GM19351 (cell line): ENCODE data around the gene DAAM2.

Source experiments
- ATAC-seq: cut with Tn5 transposase; IDR thresholded peaks from one replicate; pipeline ENCODE4 v1.9.1; 2021; ENCODE audit warnings: mild to moderate bottlenecking, moderate library complexity; ENCODE audit not compliant: unreplicated experiment

DAAM2 gene

GRCh38 chr6:39925191-39925930 is 133.2 kb downstream of the DAAM2 start:
- no peak for ATAC-seq

GRCh38 chr6:39925931-39926290 is 133.7 kb downstream of the DAAM2 start:
- ATAC-seq = no peak

GRCh38 chr6:39926668-39927067 is 134.5 kb downstream of the DAAM2 start:
- ATAC-seq = no peak

DNA sequence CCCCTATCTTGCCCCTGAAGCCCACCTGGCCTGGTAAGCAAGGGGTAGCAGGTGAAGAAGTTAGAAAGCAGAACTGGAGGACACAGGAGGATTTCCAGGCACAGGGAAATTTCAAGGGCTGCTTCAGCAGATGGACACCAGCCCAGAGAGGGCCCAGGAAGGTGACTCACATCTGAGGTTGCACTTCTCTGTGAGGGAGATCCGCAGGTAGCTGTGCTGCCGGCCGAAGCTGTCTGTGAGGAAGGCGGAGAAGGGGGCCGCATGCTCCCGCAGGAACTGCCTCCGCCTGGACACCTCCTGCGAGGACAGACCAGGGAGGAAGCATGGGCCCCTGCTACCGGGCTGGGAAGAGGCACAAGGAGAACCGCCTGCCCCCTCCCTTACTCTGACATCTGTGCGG is 135.0 kb downstream of the DAAM2 start:
- ATAC-seq = no peak

DNA sequence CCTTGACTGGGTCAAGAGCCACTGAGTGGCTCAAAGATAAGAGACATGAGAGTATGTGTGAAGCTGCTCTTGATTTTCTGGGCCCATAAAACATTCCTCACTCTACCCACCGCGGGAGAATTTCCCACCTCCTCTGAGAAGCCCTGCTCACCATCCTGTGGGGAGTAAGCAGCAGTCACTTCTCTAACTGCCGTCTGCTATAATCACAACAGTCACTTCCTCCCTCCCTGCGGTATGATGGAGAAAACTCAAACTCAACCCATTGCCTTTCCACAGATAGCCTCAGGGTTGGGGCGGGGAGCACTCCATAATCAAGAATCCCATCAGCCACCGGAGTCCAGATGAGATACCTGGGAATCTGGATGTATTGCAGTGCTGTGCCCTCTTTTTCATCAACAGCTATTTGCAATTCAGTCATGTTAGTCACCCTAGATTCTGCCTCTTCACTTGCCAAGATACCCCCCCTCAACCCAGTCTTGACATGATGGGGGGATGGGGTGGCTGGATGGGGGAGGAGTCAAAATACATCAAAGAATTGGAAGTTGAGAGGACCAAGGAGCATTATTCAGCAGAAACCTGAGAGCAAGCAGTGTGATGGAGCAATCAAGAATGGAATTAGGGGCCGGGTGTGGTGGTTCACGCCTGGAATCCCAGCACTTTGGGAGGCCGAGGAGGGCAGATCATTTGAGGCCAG is 137.0 kb downstream of the DAAM2 start:
- no peak for ATAC-seq

- no peak for ATAC-seq
These were observed 137.7 kb downstream of the DAAM2 start for GRCh38 chr6:39929733-39930461.

DNA sequence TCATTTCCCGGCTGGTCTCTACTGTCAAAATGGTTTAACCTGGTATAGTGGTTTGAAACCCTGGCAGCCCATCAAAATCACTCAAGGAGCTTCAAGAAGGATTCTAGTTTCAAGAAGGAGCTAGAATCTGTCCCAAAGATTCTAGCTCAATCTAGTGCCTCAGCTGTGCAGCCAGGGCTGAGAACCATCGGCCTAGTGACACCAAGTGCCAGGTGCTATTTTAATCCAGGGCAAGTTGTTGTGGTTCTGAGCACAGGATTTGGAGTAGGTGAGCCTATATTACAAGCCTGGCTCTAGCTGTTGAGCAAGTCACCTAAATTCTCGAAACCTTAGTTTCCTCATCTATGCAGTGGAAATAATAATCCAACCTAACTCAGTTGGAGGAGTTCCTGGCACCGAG is 138.4 kb downstream of the DAAM2 start:
- no peak for ATAC-seq

GRCh38 chr6:39931607-39932006 is 139.4 kb downstream of the DAAM2 start:
- no peak for ATAC-seq

GRCh38 chr6:39932386-39932910 is 140.3 kb downstream of the DAAM2 start:
- no peak for ATAC-seq

GRCh38 chr6:39933669-39934130 is 141.5 kb downstream of the DAAM2 start:
- no peak for ATAC-seq

DNA sequence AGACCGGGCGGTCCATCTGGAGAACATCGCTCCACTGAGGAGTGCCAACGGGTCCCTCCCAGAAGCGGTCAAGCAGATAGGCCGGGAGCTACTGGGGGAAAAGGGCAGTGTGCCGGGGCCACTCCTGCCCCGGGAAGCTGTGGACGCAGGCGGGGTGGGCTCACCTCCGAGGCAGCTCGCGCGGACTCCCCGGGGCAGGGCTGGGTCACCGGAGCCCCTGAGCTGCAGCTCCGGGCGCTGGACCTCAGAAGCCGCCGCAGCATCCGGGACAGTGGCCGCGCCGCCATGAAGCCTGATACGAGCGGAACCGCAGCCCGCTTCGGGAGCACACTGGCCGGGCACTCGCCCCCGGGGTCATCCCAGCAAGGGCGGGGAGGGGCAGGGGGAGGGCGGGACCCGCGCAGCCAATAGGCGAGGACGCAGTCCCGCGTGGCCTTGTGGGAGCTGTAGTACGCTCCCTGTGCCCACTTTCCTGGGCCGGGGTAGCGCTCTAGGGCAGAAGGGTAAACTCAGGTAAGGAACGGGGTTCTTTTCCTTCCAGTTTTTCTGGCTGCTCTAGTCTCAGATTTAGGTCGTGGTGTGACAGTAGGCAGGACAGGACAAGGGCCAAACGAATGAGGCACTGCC is 142.1 kb downstream of the DAAM2 start, which contains the start of gene MOCS1:
TSS of gene MOCS1 (minus strand) at position 332 of the 627 bp plus-strand sequence. CDS start at position 287, 45 bp downstream.
- no peak for ATAC-seq

DNA sequence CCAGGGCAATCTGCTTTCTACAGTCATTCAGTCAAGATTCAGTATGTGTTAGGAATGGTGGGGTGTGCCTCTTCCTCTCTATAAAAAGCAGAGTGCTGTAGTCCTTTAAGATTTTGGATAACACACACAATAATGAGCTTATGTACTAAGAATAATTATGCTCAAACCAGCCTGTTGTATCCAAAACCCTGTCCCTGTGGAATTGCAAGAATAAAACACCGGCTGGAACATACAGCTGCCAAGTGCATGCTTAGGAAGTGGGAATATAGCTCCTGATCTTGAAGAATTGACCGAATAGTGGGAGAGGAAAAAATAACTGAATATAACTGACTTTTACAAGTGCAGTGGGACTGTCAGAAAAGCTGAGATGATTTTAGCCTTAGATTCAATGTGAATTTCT is 143.1 kb downstream of the DAAM2 start:
- ATAC-seq = no peak

DNA sequence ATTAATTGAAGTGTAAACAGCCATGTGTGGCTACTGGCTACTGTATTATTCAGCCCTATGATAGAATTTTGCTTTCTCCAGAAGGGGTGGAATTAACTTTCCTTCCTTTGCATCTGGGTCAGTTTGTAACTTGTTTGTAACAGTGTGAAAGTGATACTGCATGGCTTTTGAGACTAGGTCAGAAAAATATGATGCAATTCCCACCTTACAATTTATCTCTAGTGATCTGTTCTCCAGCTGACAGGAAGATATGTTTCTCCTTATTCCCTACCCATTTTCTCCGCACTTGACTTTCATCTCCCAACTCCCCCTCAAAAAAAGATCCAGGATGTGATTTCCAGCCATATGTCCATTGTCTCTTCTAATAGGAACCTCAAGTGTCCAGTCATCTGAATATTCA is 144.7 kb downstream of the DAAM2 start:
- ATAC-seq = no peak

GRCh38 chr6:39937686-39938333 is 145.6 kb downstream of the DAAM2 start:
- ATAC-seq = no peak

GRCh38 chr6:39938773-39939654 is 146.8 kb downstream of the DAAM2 start:
- ATAC-seq = no peak

GRCh38 chr6:39941138-39941537 is 149.0 kb downstream of the DAAM2 start:
- no peak for ATAC-seq

DNA sequence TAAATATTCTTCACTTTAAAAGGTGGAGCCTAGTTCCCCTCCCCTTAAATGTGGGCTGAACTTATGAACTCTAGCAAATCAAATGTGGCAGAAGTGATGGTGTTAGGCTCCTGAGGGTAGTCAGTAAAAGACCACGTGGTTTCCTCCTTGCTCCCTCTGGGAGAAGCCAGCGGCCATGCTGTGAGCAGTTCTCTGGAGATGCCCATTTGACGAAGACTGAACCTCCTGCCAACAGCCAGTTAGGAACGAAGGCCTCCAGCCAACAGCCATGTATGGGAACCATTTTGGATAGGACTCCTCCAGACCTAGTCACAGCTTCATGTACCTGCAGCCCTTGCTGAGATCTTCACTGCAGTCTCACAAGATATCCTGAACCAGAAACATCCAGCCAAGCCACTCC is 149.6 kb downstream of the DAAM2 start:
- ATAC-seq = no peak

DNA sequence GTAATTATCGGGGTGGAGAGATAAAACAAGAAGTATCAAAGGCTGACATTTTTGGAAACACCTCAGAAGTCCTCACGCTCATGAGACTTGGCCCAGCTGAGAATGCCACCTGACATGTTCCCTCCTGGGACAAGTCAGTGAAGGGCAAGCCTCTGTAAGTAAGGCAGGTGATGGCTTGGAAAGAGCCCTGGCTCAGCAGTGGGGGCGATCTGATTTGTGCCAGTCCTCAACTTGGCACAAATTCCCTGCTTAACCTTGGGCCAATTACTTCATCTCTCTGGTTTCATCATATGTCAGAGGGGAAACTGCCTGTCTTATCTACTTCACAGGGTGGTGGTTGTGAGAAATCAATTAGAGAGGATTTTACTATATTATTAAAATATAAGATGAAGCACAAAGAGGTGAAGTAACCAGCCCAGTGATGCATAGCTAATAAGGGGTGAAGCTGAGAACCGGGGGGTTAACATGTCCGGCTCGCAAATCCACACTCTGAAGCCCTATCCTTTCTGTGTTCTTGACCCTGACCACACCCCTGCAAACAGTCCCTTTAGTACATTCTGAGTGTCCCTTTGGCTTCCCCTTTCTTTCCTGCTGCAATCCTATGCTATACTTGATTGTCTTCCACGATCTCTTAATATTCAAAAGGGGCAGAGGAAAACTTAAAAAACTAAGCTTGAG is 150.9 kb downstream of the DAAM2 start:
- ATAC-seq = no peak

GRCh38 chr6:39945626-39946025 is 153.4 kb downstream of the DAAM2 start:
- no peak for ATAC-seq
